ENCODE results near the gene GGT5.
A peak's percentile ranks its signal among the peaks of the same experiment; 100 is the strongest.
"Not testable (repeated sequence)": the region's sequence is repeated elsewhere in the genome, so short reads cannot be mapped to it uniquely, and the experiment has no call there.

Gene GGT5

DNA sequence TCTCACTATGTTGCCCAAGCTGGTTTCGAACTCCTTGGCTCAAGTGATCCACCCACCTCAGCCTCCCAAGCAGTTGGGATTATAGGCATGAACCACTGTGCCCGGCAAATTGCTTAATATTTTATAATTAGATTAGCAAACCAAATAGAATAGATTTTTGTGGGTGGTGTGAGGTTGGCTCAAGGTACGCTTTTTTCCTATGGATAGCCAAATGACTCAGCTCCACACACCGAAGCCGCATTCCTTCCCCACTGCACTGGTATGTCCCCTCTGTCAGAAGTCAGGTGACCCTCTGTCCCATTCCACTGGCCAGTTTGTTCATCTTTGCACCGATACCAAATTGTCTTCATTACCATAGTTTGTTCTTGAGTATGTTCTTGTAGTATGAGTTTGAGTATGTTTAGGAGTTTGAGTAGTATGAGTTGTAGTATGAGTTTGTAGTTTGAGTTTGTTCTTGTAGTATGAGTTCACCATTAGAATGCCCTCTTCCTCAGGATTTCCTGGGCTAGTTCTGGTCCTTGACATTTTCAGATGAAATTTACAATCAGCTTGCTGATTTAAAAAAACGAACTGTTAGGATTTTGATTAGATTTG, 44.2 kb downstream of the GGT5 start:
- no peak for DNase-seq

DNA sequence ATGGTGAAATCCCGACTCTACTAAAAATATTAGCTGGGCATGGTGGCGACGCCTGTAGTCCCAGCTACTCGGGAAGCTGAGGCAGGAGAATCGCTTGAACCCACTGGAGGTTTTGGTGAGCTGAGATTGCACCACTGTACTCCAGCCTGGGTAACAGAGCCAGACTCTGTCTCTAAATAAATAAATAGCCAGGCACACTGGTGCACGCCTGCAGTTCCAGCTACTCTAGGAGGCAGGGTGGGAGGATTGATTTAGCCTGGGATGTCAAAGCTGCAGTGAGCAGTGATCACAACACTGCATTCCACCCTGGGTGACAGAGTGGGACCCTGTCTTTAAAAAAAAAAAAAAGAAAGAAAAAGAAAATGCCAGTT, 46.2 kb downstream of the GGT5 start:
- DNase-seq, result no peak

DNA sequence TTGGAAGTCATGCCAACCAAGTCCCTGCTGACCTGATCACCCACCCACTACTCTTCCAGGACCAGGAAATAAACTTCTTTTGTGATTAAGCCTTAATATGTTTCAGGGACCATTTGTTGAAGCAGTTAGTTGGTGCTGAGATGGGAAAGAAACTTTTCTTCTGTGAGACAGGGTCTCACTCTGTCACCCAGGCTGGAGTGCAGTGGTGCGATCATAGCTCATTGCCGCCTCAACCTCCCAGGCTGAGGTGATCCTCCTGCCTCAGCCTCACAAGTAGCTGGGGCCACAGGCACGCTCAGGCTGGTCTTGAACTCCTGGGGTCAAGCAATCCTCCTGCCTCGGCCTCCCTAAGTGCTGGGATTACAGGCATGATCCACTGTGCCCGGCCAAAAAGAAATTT, 53.0 kb downstream of the GGT5 start:
- DNase-seq, result no peak

DNA sequence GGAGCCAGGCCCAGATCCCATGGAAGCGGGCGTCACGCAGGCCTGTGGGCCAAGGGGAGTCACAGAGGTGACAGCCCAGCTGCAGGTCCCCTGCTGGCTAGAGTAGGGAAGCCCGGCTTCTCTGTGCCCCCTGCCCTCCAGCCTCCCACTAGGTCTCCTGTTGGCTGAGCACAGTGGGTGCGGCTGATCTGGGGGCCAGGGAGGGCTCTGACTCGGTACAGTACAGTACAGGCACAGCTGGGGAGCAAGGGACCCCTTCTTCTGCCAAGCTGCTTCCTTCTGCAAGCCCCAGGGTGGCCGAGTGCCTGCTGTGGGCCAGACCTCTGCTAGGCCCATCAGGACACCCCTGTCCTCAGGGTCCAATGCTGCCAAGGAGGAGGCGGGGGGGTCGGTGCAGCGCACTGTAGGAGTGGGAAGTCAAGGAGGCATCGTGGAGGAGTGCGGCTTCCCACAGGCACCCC, 53.5 kb downstream of the GGT5 start:
- DNase-seq, result no peak

DNA sequence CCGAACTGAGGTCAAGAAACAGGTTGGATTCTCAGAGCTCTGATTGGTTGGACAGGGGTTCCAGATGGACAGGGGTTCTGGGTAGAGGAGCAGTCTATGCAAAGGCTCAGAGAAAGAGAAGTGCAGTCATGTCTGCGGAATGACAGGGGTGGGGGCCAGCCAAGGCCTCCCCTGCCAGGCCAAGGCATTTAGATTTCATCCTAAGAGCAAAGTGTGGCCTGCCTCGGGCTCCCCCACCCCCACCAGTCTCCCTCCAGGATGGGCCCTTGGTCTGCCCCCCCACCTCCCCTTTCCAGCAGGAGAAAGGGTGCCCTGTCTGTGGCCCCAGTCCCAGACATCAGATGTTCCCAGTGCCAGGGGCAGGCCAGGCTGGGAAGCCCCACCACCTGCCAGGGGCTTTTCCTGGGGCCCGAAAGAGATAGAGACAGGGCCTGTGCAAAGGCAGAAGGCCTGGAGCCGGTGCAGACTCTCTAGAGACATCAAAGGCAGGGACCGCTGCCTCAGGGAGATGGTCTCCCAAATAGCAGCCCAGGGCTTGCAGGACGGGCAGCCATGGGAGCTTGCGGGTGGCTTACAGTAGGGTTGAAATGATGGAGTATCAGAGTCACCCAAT, 54.2 kb downstream of the GGT5 start:
- no peak for DNase-seq

DNA sequence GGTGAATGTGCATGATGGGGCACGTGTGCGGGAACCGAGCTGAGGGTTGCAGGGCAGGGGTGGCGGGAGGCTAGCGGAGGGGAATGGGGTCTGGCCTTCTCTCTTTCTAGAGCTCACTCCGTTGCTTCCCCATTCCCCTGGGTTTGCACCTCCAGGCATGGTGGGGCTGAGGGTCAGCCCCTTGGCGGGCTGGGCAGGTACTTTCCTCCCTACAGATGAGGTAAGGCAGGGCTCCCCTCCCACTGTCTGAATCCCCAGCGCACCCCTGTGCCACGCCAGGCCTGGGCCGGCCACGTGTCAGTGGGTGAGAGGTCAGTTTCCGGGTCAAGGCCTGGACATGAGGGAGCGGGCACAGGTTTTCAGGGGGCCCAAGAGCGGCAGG, 54.7 kb downstream of the GGT5 start:
- no peak for DNase-seq

DNA sequence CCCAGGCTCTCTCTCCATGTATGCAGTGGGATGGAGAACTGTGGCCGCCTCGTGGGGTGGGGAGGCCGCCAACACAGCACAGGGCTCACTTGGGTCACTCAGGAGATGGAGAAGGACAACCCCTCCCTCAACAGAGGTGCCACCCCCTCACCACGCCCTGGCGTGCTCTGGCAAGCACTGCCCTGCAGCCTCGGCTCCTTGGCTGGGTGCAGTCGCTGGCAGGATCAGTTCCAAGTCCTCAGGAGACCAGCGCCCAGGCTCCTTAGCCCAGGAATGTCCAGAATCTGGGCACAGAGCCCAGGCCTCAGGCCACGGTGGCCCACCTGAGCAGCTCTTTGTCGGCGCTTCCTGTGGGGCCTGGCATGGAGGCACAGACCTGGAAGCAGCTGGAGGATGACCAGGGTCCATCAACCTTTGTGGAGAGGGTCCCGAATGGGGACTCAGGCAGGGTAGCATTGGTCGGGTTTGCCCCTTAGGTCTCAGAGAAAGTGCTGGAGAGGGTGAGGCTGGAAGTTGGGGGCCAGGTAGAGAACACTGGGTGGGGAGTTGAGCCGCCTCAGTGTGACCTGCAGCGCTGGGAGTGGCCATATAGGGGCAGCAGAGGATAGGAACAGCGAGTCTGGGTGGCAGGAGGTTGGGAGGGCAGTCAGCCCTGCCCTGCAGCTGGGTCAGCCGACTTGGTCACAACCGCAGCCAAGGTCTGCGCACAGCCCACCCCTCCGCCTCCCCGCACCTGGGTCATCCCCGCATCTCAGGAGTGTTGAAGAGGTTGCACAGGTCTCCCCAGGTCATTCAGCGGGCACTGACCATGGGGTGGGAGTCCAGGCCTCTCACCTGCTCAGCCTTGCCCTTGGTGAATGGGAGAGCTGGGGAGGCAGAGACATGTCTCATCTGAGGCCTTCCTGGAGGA, 55.4 kb downstream of the GGT5 start:
- peak; percentile 38 to 48 for DNase-seq

DNA sequence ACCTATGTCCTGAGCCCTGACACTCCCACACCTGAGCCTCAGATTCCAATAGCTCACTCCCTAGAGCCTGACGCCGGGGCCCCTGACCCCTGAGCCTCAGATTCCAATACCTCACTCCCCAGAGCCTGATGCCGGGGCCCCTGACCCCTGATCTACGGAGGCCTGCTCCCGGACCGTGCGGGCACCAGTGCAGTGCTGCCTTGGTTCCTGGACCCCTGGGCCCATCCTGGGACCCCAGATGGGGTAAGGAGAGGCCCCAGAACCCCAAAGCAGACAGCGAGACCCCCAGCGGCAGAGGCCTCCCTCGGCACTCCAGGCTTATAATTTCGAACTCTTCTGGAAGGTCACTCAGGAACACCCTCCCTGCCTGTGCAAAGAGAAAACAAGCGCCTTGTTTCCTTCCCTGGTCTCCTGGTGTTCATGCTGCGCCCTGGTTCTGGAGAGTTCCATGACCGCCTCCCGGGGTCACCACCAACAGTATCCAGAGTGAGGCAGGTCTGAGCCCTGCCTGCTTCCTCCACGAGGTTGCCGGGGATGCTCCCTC, 56.1 kb downstream of the GGT5 start:
- no peak for DNase-seq

DNA sequence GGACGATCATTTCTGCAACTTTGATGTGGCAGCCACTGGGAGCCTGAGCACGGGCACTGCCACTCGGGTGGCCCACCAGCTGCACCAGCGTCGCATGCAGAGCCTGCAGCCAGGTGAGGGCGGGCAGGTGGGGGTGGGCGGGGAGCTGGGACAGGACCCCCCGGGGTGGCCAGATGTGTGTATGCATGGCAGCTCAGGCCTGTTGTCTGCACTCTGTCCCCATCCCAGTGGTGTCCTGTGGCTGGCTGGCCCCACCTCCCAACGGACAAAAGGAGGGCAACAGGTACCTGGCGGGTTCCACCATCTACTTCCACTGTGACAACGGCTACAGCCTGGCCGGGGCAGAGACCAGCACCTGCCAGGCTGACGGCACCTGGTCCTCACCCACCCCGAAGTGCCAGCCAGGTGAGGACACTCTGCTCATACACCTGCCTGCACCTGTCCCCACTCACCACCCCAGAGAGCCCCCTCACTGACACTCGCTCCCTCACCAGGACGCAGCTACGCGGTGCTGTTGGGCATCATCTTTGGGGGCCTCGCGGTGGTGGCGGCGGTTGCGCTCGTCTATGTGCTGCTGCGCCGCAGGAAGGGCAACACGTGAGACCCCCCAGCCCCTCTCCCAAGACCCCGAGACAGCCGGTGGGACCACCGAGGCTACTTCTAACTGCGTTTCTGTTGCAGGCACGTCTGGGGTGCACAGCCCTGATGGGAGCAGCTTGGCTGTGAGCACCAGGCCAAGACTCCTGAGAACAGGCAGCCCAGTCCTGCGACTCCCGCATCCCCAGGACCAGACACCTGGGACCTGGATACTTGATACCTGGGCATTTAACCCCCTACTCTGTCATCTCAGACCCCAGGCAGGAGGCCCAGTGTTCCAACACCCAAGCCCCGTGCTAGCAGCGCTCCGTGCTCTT, 56.9 kb downstream of the GGT5 start:
- DNase-seq, result no peak

DNA sequence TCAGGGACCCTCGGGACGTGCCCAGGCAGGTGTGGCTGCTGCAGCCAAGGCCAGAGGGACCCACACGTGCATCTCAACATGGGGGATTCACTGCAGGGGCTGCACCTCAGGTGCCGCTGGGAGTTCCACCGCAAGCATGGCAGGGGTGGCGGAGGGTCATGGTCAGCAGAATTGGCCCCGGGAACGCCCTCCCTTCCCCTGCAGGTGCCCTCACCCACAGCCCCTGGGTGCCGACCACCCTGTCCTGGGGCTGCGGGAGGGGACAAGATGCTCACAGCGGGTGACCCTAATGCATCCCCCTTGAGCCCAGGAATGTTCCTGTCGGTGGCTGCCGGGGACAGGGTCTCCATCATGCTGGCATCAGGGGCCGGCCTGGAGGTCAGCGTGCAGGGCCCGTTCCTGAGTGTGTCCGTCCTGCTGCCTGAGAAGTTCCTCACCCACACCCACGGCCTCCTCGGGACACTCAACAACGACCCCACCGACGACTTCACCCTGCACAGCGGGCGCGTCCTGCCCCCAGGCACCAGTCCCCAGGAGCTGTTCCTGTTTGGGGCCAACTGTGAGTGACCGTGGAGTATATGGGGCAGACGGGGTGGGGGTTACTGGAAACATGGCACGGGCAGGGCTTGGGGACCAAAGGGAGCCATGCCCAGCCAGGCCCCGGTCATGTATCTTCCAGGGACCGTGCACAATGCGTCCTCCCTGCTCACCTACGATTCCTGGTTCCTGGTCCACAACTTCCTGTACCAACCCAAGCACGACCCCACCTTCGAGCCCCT, 57.8 kb downstream of the GGT5 start:
- no peak for DNase-seq

DNA sequence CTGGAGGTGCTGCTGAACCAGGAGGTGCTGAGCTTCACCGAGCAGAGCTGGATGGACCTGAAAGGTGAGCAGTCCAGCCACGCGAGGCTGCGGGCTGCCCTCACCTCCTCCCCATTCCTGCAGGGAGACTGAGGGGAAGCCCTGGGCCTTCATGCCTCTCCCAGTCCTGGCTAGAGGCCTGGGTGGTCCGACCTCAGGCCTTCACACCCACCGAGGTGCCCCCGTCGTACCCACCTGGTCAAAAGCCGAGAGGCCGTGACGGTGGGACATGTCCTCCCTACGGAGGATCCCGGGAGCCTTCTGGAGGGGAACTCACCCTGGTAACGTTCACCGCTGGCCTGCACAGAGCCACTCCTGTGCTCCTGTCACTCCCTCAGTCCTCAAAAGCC, 58.5 kb downstream of the GGT5 start:
- DNase-seq, result no peak

DNA sequence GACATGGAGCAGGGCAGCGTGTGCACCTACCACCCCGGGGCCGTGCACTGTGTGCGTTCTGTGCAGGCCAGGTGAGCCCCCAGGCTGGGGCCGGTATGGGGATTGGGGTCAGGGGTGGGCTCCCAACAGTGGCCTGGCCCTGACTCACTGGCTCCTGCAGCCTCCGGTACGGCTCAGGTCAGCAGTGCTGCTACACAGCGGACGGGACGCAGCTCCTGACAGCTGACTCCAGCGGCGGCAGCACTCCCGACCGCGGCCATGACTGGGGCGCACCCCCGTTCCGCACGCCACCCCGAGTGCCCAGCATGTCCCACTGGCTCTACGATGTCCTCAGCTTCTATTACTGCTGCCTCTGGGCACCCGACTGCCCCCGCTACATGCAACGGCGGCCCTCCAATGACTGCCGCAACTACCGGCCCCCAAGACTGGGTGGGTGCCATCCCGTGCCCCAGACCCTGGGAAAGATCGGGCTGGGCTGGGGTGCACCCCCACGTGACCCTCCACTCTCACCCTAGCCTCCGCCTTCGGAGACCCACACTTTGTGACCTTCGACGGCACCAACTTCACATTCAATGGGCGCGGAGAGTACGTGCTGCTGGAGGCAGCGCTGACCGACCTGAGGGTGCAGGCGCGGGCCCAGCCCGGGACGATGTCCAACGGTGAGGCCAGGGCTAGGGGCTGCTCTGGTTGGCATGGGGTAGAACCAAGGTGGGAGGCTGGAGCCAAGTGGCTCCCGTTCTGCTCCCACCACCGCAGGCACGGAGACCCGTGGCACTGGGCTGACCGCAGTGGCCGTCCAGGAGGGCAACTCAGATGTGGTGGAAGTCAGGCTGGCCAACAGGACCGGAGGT, 59.2 kb downstream of the GGT5 start:
- no peak for DNase-seq

DNA sequence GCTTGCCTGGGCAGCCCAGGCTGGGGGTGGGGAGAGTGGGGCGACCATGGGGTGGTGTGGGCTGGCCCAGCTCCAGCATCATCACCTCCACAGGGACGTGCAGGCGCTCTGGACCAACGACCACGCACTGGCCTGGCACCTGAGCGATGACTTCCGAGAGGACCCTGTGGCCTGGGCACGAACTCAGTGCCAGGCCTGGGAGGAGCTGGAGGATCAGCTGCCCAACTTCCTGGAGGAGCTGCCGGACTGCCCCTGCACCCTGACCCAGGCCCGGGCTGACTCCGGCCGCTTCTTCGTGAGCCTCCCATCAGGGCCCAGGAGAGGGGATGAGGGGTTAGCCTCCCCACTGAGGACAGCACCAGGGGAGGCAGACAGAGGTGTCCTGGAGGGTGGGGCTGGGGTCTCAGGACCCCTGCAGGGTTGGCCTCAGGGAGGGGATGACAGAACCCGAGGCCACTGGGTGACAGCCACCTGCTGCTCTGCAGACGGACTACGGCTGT, 59.8 kb downstream of the GGT5 start:
- DNase-seq, result no peak

DNA sequence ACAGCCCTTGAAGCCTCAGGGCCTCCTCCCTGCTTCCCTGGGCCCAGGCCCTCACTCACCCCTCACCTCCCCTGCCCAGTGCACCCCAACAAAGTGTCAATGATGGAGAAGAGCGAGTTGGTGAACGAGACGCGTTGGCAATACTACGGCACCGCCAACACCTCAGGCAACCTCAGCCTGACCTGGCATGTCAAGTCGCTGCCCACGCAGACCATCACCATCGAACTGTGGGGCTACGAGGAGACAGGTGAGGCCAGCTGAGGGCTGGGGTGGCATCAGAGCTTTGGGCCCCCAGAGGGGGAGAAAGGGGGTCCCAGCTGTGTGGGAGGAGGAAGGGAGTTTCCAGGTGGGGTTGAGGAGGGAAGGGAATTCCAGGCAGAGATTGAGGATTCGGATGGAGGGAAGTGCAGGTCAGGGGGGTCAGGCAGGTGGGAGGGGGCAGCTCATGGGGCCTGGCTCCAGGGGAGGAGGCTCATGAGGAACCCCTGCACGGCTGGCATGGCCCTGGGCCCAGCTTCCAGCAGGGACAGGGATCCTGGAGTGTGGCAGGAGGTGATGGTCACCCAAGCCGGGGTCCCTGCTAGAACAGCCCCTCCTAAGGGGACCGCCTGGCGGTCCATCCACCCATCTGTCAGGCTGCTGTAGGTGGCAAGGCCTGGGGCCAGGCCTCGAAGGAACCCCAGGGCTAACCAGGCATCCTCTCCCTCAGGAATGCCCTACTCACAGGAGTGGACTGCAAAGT, 60.7 kb downstream of the GGT5 start:
- DNase-seq, result no peak

DNA sequence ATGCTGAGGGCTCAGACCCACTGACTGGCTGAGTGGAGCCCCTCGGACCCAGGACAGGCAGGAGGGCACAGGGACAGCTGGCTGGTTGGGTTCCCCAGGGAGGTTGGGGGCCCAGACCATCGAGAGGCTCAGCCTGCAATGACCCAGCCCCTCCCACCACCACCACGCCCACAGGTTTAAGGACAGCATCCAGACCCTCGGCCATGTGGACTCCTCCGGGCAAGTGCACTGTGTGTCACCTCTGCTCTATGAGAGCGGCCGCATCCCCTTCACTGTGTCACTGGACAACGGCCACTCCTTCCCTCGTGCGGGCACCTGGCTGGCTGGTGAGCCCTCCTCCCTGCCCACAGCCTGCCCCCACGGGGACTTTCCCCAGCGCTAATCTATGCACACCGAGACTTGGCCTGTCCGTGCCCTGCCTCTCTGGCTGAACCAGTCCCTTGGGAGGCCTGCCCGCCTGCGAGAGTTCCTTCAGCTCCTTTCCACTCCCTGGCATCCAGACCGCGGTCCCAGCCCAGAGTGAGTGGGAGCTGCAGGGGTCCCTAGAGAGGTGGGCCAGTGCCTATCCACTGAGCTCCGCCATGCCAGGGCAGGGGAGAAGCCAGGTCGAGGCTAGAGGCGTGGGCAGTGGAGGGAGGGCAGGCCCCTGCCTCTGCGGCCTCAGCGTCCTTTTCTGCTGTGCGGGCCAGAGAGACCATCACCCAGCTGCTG, 61.4 kb downstream of the GGT5 start:
- DNase-seq, result no peak

DNA sequence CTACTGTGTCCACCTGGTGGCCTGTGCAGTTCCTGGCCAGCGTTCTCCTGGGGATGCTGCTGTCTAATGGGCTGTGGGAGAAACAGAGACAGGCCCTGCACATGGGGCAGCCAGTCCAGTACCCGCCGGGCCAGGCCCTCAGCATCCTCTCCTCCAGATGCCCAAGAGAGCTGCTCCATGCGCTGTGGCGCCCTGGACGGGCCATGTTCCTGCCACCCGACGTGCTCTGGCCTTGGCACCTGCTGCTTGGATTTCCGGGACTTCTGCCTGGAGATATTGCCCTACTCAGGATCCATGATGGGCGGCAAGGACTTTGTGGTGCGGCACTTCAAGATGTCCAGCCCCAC, 62.0 kb downstream of the GGT5 start:
- not testable (repeated sequence) for DNase-seq

DNA sequence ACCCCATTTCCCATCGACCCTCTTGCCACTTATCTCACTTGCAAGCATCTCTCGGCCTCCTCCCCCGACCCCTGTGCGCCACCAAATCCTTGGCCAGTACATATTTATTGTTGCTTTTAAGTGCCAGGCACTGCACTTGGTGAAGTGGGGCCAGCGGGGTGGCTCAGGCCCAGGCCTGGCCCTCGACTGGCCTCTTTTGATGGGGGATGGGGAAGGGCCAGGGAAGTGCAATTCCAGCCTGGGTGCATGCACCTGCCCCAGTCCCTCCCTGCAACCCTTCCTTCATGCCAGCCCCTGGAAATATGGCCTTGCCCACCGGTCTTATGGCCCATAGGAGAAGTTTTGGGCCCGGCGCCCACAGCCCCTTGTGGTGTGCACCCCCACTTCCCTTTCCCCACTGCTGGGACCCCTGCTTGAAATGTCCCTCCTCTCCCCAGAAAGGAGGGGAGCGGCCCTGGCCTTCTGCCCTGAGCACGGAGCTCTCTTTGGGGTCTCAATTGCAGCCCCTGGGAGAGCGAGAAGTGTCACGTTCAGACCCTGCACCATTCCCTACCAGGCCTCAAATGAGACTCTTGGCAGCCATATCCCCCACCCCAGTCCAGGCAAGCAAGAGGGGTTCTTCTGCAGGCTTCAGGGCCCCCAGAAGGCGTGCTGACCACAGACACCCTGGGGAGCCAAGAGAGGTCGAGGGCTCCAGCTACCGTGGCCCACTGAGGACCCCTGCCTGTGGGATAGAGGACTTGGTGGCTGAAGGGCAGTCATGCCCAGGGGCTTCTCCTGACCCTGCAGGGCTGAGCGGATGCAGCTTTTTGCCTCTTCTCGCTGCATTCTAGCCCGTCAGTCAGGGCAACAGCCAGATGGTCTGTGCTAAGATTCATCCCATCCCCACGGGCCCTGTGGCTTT, 62.6 kb downstream of the GGT5 start:
- DNase-seq, result no peak

All from CD4-positive, alpha-beta T cell treated with Interleukin-4 for 1 hour (primary cell).